HCT116 (cell line): ENCODE data around the gene RASAL2.

ENCODE experiments used
- EGR1 ChIP-seq: IDR thresholded peaks from 2 replicates; pipeline ENCODE4 v1.6.1; 2012; ENCODE audit warnings: low read depth
- ELF1 ChIP-seq: IDR thresholded peaks from 2 replicates; pipeline ENCODE4 v1.6.1; 2012; ENCODE audit warnings: low read depth, borderline replicate concordance
- POLR2A ChIP-seq: IDR thresholded peaks from 2 replicates; pipeline ENCODE4 v1.7.0; 2011; ENCODE audit warnings: borderline replicate concordance; ENCODE audit not compliant: insufficient read depth, insufficient read length; ENCODE audit errors: extremely low read depth
- REST ChIP-seq: IDR thresholded peaks from 2 replicates; pipeline ENCODE4 v1.6.1; 2012; ENCODE audit warnings: low read depth
- TCF7L2 ChIP-seq: IDR thresholded peaks from 2 replicates; pipeline ENCODE4 v1.7.0; 2011; ENCODE audit warnings: borderline replicate concordance, inconsistent platforms; ENCODE audit not compliant: insufficient read depth, insufficient read length; ENCODE audit errors: extremely low read depth
- TF ChIP-seq, protein P1 (sequence below), 3 experiments: fragments of 200-600 bp in 1 of 3; sonication (generic) in 1 of 3; IDR thresholded peaks in 2 of 3; conservative IDR thresholded peaks in 1 of 3; 2 replicates each; pipeline ENCODE4 v1.5.1; 2012 to 2017; ENCODE audit warnings: low read depth in 2 of 3, low read length in 2 of 3, antibody characterized with exemption in 1 of 3, borderline replicate concordance in 1 of 3, control low read depth in 1 of 3, mild to moderate bottlenecking in 1 of 3, mixed read lengths in 1 of 3, mixed run types in 1 of 3, moderate library complexity in 1 of 3; ENCODE audit not compliant: insufficient read depth in 1 of 3

DNA sequence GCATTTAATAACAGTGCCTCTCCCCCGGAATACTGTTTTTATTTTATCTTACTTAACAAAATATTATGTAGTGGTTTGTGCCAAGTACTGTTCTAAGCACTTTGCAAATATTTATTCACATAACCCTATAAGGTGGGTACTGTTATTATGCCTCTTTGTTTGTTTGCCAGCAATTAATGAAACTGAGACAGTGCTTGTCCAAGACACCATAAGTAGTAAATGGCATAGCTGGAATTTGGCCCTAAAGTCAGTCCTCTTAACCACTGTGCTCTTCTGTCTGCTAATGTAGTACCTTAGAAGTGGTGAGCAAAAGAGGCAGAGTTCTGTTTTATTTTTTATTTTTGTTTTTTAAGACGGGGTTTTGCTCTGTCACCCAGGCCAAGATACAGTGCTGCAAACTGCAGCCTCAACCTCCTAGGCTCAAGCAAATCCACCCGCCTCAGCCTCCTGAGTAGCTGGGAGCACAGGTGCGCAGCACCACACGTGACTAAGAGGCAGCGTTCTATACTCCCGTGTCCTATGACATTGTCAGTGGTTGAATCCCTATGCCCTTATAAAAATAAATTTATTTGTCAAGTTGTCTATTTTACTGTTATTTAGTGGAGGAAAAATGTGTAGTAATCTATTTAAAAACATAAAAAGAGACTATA, 237.1 kb downstream of the RASAL2 start:
- TF ChIP-seq, protein P1, sequence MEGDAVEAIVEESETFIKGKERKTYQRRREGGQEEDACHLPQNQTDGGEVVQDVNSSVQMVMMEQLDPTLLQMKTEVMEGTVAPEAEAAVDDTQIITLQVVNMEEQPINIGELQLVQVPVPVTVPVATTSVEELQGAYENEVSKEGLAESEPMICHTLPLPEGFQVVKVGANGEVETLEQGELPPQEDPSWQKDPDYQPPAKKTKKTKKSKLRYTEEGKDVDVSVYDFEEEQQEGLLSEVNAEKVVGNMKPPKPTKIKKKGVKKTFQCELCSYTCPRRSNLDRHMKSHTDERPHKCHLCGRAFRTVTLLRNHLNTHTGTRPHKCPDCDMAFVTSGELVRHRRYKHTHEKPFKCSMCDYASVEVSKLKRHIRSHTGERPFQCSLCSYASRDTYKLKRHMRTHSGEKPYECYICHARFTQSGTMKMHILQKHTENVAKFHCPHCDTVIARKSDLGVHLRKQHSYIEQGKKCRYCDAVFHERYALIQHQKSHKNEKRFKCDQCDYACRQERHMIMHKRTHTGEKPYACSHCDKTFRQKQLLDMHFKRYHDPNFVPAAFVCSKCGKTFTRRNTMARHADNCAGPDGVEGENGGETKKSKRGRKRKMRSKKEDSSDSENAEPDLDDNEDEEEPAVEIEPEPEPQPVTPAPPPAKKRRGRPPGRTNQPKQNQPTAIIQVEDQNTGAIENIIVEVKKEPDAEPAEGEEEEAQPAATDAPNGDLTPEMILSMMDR (IDR thresholded peaks at IDR 0.05 in 2 of 3, conservative IDR thresholded peaks at IDR 0.05 in 1 of 3; ENCODE audit: borderline replicate concordance in 1 of 3, insufficient read depth in 1 of 3, low read depth in 2 of 3, low read length in 2 of 3) = no peak
- TF ChIP-seq POLR2A (no peak), REST (no peak), ELF1 (no peak), EGR1 (no peak), TCF7L2 (no peak)
